Measurements from ENCODE around the gene DOCK8. TPM values are rescaled to one million over a fixed set of nuclear protein-coding genes. Genes with fewer than 3 reads are reported as not detected.

Gene DOCK8
- total RNA-seq, 1 experiment from 2014 or later: 0.37 TPM

DNA sequence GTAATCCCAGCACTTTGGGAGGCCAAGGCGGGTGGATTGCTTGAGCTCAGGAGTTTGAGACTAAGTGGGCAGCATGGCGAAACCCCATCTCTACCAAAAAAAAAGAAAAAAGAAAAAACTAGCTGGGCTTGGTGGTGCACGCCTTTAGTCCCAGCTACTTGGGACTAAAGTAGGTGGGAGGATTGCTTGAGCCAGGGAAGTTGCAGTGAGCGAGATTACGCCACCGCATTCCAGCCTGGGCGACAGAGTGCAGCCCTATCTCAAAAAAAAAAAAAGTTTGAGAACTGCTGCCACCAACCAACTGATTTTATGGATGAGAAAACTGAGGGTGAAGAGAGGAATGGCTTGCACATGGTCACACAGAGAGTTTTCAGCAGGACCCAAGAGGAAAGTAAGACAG lies 175.1 kb downstream of the DOCK8 start:
- Histone ChIP-seq H3K9ac (ENCODE audit: low read length) (no peak overlapping the region), H3K27ac (ENCODE audit: low read depth, low read length) (no peak overlapping the region), H3K4me1 (ENCODE audit: control insufficient read depth in 1 of 2, insufficient read depth in 2 of 2, low read length in 2 of 2) (no peaks in the 10 kb centered on the region), H3K9me3 (ENCODE audit: control insufficient read depth in 1 of 2, insufficient read depth in 1 of 2, low read depth in 1 of 2, low read length in 2 of 2) (no peaks in the 10 kb centered on the region), H3K9me2 (ENCODE audit: insufficient read depth) (no peaks in the 10 kb centered on the region), H3K79me2 (ENCODE audit: insufficient read depth, low read length) (no peaks in the 10 kb centered on the region), H2AFZ (ENCODE audit: low read depth, low read length, poor library complexity, severe bottlenecking) (no peak overlapping the region), H3K4me3 (replicated peaks in 1 of 2; ENCODE audit: low read depth in 1 of 2, low read length in 2 of 2) (no peak overlapping the region), H3K4me2 (ENCODE audit: low read length) (no peak overlapping the region), H4K20me1 (ENCODE audit: insufficient read depth) (no peaks in the 10 kb centered on the region), H3K36me3 (ENCODE audit: control insufficient read depth in 1 of 2, insufficient read depth in 2 of 2, low read length in 2 of 2) (no peaks in the 10 kb centered on the region), H3K27me3 (ENCODE audit: insufficient read depth, low read length) (no peaks in the 10 kb centered on the region)
- intact Hi-C loops (cut with micrococcal nuclease): loop anchor here (5.0 kb wide), 2 partner anchors 223 to 618 kb away; no protein-coding TSS in a partner anchor
- no peak for DNase-seq (ENCODE audit: low read depth, low spot score)
- CTCF ChIA-PET: interaction anchor here (1.4 kb wide), 1 partner anchor 368 kb away, joined by 3 read pairs; no protein-coding TSS in a partner anchor
- TF ChIP-seq JUND (IDR thresholded peaks at IDR 0.05) (no peak), SP1 (IDR thresholded peaks at IDR 0.05; ENCODE audit: low read depth) (no peak), CBX3 (IDR thresholded peaks at IDR 0.05; ENCODE audit: low read depth) (no peak), POLR2AphosphoS5 (IDR thresholded peaks at IDR 0.05; ENCODE audit: low read depth, low read length) (no peak), RAD21 (IDR thresholded peaks at IDR 0.05; ENCODE audit: low read depth) (no peak)
- TF ChIP-seq, protein P1, sequence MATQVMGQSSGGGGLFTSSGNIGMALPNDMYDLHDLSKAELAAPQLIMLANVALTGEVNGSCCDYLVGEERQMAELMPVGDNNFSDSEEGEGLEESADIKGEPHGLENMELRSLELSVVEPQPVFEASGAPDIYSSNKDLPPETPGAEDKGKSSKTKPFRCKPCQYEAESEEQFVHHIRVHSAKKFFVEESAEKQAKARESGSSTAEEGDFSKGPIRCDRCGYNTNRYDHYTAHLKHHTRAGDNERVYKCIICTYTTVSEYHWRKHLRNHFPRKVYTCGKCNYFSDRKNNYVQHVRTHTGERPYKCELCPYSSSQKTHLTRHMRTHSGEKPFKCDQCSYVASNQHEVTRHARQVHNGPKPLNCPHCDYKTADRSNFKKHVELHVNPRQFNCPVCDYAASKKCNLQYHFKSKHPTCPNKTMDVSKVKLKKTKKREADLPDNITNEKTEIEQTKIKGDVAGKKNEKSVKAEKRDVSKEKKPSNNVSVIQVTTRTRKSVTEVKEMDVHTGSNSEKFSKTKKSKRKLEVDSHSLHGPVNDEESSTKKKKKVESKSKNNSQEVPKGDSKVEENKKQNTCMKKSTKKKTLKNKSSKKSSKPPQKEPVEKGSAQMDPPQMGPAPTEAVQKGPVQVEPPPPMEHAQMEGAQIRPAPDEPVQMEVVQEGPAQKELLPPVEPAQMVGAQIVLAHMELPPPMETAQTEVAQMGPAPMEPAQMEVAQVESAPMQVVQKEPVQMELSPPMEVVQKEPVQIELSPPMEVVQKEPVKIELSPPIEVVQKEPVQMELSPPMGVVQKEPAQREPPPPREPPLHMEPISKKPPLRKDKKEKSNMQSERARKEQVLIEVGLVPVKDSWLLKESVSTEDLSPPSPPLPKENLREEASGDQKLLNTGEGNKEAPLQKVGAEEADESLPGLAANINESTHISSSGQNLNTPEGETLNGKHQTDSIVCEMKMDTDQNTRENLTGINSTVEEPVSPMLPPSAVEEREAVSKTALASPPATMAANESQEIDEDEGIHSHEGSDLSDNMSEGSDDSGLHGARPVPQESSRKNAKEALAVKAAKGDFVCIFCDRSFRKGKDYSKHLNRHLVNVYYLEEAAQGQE (IDR thresholded peaks at IDR 0.05; ENCODE audit: low read depth): no peak
- no TSS peak for BruUV-seq (replicated peaks)
- POLR2A ChIA-PET: interaction anchor here (1.2 kb wide), 1 partner anchor 367 kb away, joined by 3 read pairs; no protein-coding TSS in a partner anchor
- ATAC-seq: no peak
- RAD21 ChIA-PET (ENCODE audit: low non-redundant PET in 1 of 2, low total read pairs in 2 of 2, uncharacterized antibody in 2 of 2, unreplicated experiment in 2 of 2): no interaction called here

Data from HCT116 (cell line).